Heart left ventricle (tissue), 13 donors: ENCODE data around the gene CDK8.

Source experiments
- POLR2A ChIP-seq, 2 donors: fragments of 450-650 bp; IDR thresholded peaks; one replicate each; pipeline ENCODE4 v1.6.1; 2017; ENCODE audit warnings: antibody characterized with exemption in 2 of 2, mild to moderate bottlenecking in 2 of 2, moderate library complexity in 2 of 2
- TF ChIP-seq, protein P1 (sequence below), 12 donors: fragments of 200-600 bp; sonication (generic) in 4 of 12; IDR thresholded peaks; one replicate each; pipeline versions ENCODE4 v1.5.0 to v1.8.0; 2018 to 2022; ENCODE audit warnings: antibody characterized with exemption in 12 of 12, mild to moderate bottlenecking in 5 of 12
- donor health status: ischemic (EF 13 %, LVEDD 7.1; RV severe dilation, severe dysfunction).
- donor health status: DM: no; HTN: yes; CAD: no.
- donor health status: DM: no; HTN: no; CAD: no.
- donor health status: ischemic (EF 25% LVEDD 6.9; RV normal size, moderate dysfunction).
- donor health status: ischemic (EF 25% LVEDD 5.7; RV mildly dilated, moderate dysfunction).
- donor health status: ischemic (EF 35%, LVEDD 5.7; RV mildly dilated, moderate dysfunction).
- donor health status: nonischemic (EF 11% LVEDD 7.7; RV severe dilation, severe dysfunction).
- donor health status: DM: yes; HTN: yes; CAD: no.
- donor health status: PGD.
- donor health status: ischemic (EF 29% LVEDD 5.4; RV normal size, mild dysfunction).
- donor health status: nonischemic (EF 23%, LVEDD 6.1; RV moderate dilation, normal function).

- TF ChIP-seq, protein P1, sequence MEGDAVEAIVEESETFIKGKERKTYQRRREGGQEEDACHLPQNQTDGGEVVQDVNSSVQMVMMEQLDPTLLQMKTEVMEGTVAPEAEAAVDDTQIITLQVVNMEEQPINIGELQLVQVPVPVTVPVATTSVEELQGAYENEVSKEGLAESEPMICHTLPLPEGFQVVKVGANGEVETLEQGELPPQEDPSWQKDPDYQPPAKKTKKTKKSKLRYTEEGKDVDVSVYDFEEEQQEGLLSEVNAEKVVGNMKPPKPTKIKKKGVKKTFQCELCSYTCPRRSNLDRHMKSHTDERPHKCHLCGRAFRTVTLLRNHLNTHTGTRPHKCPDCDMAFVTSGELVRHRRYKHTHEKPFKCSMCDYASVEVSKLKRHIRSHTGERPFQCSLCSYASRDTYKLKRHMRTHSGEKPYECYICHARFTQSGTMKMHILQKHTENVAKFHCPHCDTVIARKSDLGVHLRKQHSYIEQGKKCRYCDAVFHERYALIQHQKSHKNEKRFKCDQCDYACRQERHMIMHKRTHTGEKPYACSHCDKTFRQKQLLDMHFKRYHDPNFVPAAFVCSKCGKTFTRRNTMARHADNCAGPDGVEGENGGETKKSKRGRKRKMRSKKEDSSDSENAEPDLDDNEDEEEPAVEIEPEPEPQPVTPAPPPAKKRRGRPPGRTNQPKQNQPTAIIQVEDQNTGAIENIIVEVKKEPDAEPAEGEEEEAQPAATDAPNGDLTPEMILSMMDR (IDR thresholded peaks at IDR 0.05) = no peak
- TF ChIP-seq POLR2A (IDR thresholded peaks at IDR 0.05) = no peak
Measured at GRCh38 chr13:26225896-26226617, 27.9 kb upstream of the CDK8 start.
